ENCODE data around the gene TUBA1B. TPM values are rescaled to one million over a fixed set of nuclear protein-coding genes. Genes with fewer than 3 reads are reported as not detected.

Gene TUBA1B
- total and polyA plus RNA-seq, 2 of the 13 experiments (the other 11 are each of a cell fraction or from before 2014, with no cell fraction given): 1,275 to 1,353 TPM

GRCh38 chr12:49131051-49131893, at the start of gene TUBA1B (continued):
- TF ChIP-seq KIAA2018 (CRISPR knock-in tag; IDR thresholded peaks at IDR 0.05; ENCODE audit: borderline replicate concordance) (no peak), ZNF34 (CRISPR knock-in tag; IDR thresholded peaks at IDR 0.05; ENCODE audit: borderline replicate concordance) (no peak), ZNF335 (CRISPR knock-in tag; IDR thresholded peaks at IDR 0.05) (no peak; the same call in 1 of the 2 replicates), SOX13 (IDR thresholded peaks at IDR 0.05) (peak; percentile 53; the same call in 1 of the 2 replicates), SOX13 (CRISPR knock-in tag; conservative IDR thresholded peaks at IDR 0.05 in 1 of 2, IDR thresholded peaks at IDR 0.05 in 1 of 2) (no peak), HNF4A (CRISPR knock-in tag; IDR thresholded peaks at IDR 0.05) (no peak), YEATS2 (CRISPR knock-in tag; IDR thresholded peaks at IDR 0.05; ENCODE audit: borderline replicate concordance) (no peak; the same call in 1 of the 2 replicates), PTBP1 (IDR thresholded peaks at IDR 0.05; ENCODE audit: low read depth, low read length, poor library complexity, severe bottlenecking) (no peak), ZSCAN20 (CRISPR knock-in tag; IDR thresholded peaks at IDR 0.05; ENCODE audit: borderline replicate concordance) (no peak), ZNF746 (CRISPR knock-in tag; IDR thresholded peaks at IDR 0.05) (peak; percentile 36; the same call in 1 of the 2 replicates), HOXA5 (CRISPR knock-in tag; IDR thresholded peaks at IDR 0.05) (no peak), MXI1 (IDR thresholded peaks at IDR 0.05; ENCODE audit: borderline replicate concordance, low read depth, low read length) (peak; percentile 87; the same call in 1 of the 3 replicates), PAWR (CRISPR knock-in tag; IDR thresholded peaks at IDR 0.05; ENCODE audit: borderline replicate concordance) (no peak), ZBTB7A (CRISPR knock-in tag; IDR thresholded peaks at IDR 0.05) (peak; percentile 84)
- TF ChIP-seq, protein P1, sequence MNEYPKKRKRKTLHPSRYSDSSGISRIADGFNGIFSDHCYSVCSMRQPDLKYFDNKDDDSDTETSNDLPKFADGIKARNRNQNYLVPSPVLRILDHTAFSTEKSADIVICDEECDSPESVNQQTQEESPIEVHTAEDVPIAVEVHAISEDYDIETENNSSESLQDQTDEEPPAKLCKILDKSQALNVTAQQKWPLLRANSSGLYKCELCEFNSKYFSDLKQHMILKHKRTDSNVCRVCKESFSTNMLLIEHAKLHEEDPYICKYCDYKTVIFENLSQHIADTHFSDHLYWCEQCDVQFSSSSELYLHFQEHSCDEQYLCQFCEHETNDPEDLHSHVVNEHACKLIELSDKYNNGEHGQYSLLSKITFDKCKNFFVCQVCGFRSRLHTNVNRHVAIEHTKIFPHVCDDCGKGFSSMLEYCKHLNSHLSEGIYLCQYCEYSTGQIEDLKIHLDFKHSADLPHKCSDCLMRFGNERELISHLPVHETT (CRISPR knock-in tag; conservative IDR thresholded peaks at IDR 0.05): 0 out of 2 replicates have a peak, but pooled peaks have one; percentile 38
- TF ChIP-seq, protein P2, sequence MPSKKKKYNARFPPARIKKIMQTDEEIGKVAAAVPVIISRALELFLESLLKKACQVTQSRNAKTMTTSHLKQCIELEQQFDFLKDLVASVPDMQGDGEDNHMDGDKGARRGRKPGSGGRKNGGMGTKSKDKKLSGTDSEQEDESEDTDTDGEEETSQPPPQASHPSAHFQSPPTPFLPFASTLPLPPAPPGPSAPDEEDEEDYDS (CRISPR knock-in tag; IDR thresholded peaks at IDR 0.05): peak; percentile 98
- TF ChIP-seq, protein P3, sequence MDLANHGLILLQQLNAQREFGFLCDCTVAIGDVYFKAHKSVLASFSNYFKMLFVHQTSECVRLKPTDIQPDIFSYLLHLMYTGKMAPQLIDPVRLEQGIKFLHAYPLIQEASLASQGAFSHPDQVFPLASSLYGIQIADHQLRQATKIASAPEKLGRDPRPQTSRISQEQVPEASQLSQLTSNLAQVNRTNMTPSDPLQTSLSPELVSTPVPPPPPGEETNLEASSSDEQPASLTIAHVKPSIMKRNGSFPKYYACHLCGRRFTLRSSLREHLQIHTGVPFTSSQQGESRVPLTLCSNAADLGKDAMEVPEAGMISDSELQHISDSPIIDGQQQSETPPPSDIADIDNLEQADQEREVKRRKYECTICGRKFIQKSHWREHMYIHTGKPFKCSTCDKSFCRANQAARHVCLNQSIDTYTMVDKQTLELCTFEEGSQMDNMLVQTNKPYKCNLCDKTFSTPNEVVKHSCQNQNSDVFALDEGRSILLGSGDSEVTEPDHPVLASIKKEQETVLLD (CRISPR knock-in tag; IDR thresholded peaks at IDR 0.05; ENCODE audit: low read depth): no peak
